GM12878 (cell line): ENCODE results near the gene ANKS1A. TPM values are rescaled to one million over a fixed set of nuclear protein-coding genes. Genes with fewer than 3 reads are reported as not detected.

Experiments used
- ATAC-seq: fragments of 200-7000 bp; cut with Tn5 transposase; 3 replicates; pipeline ENCODE4 v1.9.1; 2020; ENCODE audit warnings: mild to moderate bottlenecking, moderate library complexity
- BruUV-seq: library from RNA; stranded (reverse); fragments of 400-500 nt; replicated peaks from 2 replicates; lab custom pipeline; 2021; lab: Mats Ljungman, UMichigan
- CTCF ChIA-PET: fragments of 300-600 bp; sonication (Branson Sonifier 250); formaldehyde crosslinking; extraction: SDS; loops from one replicate; lab custom pipeline; 2021; ENCODE audit warnings: inconsistent platforms; lab: Yijun Ruan, JAX
- POLR2A ChIA-PET: fragments of 350-600 bp; formaldehyde crosslinking; extraction: SDS; loops from one replicate; lab custom pipeline; 2021; ENCODE audit warnings: inconsistent platforms; lab: Charles Lee
- RAD21 ChIA-PET: fragments of 300-600 bp; sonication (Branson Sonifier 250); formaldehyde crosslinking; loops from one replicate; lab custom pipeline; 2023; ENCODE audit warnings: antibody characterized with exemption; ENCODE audit not compliant: unreplicated experiment; lab: Charles Lee
- SMC1A ChIA-PET: fragments of 300-600 bp; sonication (Branson Sonifier 250); formaldehyde crosslinking; loops from one replicate; lab custom pipeline; 2023; ENCODE audit not compliant: unreplicated experiment, uncharacterized antibody; lab: Charles Lee
- DNase-seq: peaks from one replicate; pipeline ENCODE4 v3.0.0-alpha.2; 2011; ENCODE audit warnings: low read depth, low spot score
- FAIRE-seq: peaks from 3 replicates; lab custom pipeline; 2011; peaks lifted over from hg19 to GRCh38; lab: Jason Lieb, UNC
- H2AFZ ChIP-seq: 2 replicates; pipeline ENCODE4 v1.6.0; 2011; ENCODE audit warnings: low read depth, low read length, control low read depth; ENCODE audit not compliant: control insufficient read depth
- H3K27ac ChIP-seq: 2 replicates; pipeline ENCODE4 v1.5.1; 2011; ENCODE audit warnings: control low read depth; ENCODE audit not compliant: control insufficient read depth, insufficient read depth
- H3K27me3 ChIP-seq, 2 experiments: replicated peaks in 1 of 2; 2 replicates each; pipeline versions ENCODE4 v1.6.0 to v1.6.1; 2011; ENCODE audit warnings: low read length in 1 of 2; ENCODE audit not compliant: control insufficient read depth in 2 of 2, insufficient read depth in 2 of 2
- H3K36me3 ChIP-seq, 2 experiments: 2 replicates each; pipeline ENCODE4 v1.5.1; 2011; ENCODE audit warnings: low read length in 1 of 2; ENCODE audit not compliant: control insufficient read depth in 2 of 2, insufficient read depth in 2 of 2
- H3K4me1 ChIP-seq: 2 replicates; pipeline ENCODE4 v1.6.1; 2011; ENCODE audit warnings: mild to moderate bottlenecking, low read length, moderate library complexity, mixed read lengths; ENCODE audit not compliant: control insufficient read depth, insufficient read depth
- H3K4me2 ChIP-seq: 2 replicates; pipeline ENCODE4 v1.6.0; 2011; ENCODE audit warnings: control low read depth; ENCODE audit not compliant: control insufficient read depth, insufficient read depth
- H3K4me3 ChIP-seq: fragments of 200-600 bp; sonication (generic); 2 replicates; pipeline ENCODE4 v1.5.1; 2016
- H3K79me2 ChIP-seq: 2 replicates; pipeline ENCODE4 v1.6.0; 2011; ENCODE audit warnings: low read length; ENCODE audit not compliant: control insufficient read depth, insufficient read depth
- H3K9ac ChIP-seq: 2 replicates; pipeline ENCODE4 v1.8.0; 2011; ENCODE audit warnings: low read length, control low read depth, mixed read lengths; ENCODE audit not compliant: control insufficient read depth, insufficient read depth
- H3K9me3 ChIP-seq: replicated peaks from 3 replicates; pipeline ENCODE4 v1.5.1; 2011; ENCODE audit warnings: mild to moderate bottlenecking, low read length; ENCODE audit not compliant: control insufficient read depth, insufficient read depth
- H4K20me1 ChIP-seq: 2 replicates; pipeline ENCODE4 v1.6.0; 2011; ENCODE audit not compliant: control insufficient read depth, insufficient read depth
- CEBPB ChIP-seq, 2 experiments: fragments of 150-350 bp in 1 of 2; IDR thresholded peaks; 2 replicates each; pipeline ENCODE4 v1.6.1; 2012 to 2014; ENCODE audit warnings: low read depth in 2 of 2, low read length in 2 of 2, borderline replicate concordance in 1 of 2, inconsistent platforms in 1 of 2
- CHD4 ChIP-seq: fragments of 200-600 bp; sonication (generic); IDR thresholded peaks from 2 replicates; pipeline ENCODE4 v1.6.1; 2016; ENCODE audit warnings: mild to moderate bottlenecking
- E2F4 ChIP-seq: IDR thresholded peaks from 2 replicates; pipeline ENCODE4 v1.6.1; 2012; ENCODE audit warnings: low read depth, low read length, improper control_type of control experiment
- ESRRA ChIP-seq: IDR thresholded peaks from 2 replicates; pipeline ENCODE4 v1.6.1; 2012; ENCODE audit warnings: mild to moderate bottlenecking, low read length, improper control_type of control experiment
- HCFC1 ChIP-seq: fragments of 150-350 bp; IDR thresholded peaks from 2 replicates; pipeline ENCODE4 v1.6.1; 2014; ENCODE audit warnings: low read length
- MEF2A ChIP-seq: IDR thresholded peaks from 2 replicates; pipeline ENCODE4 v1.6.1; 2011; ENCODE audit warnings: low read depth, mild to moderate bottlenecking, low read length, moderate library complexity; ENCODE audit not compliant: insufficient read depth
- NBN ChIP-seq: fragments of 450-650 bp; IDR thresholded peaks from 2 replicates; pipeline ENCODE4 v1.6.1; 2016
- NR2C2 ChIP-seq: IDR thresholded peaks from 2 replicates; pipeline ENCODE4 v1.6.1; 2011; ENCODE audit warnings: borderline replicate concordance, low read depth; ENCODE audit not compliant: control insufficient read depth, insufficient read length
- RAD51 ChIP-seq: fragments of 450-650 bp; IDR thresholded peaks from 2 replicates; pipeline ENCODE4 v1.6.1; 2016; ENCODE audit warnings: moderate library complexity, mild to moderate bottlenecking, inconsistent platforms
- SPI1 ChIP-seq: IDR thresholded peaks from 2 replicates; pipeline ENCODE4 v1.6.1; 2011; ENCODE audit warnings: low read depth, mild to moderate bottlenecking, low read length, moderate library complexity, borderline replicate concordance; ENCODE audit not compliant: insufficient read depth
- SREBF2 ChIP-seq: IDR thresholded peaks from 2 replicates; pipeline ENCODE4 v1.6.1; 2012; ENCODE audit warnings: mild to moderate bottlenecking, low read length
- YY1 ChIP-seq: IDR thresholded peaks from 2 replicates; pipeline ENCODE4 v1.6.1; 2011; ENCODE audit warnings: low read depth, mild to moderate bottlenecking, low read length
- ZNF207 ChIP-seq: fragments of 450-650 bp; IDR thresholded peaks from 2 replicates; pipeline ENCODE4 v1.6.1; 2014; ENCODE audit warnings: antibody characterized with exemption, mild to moderate bottlenecking, borderline replicate concordance
- WGBS: methylation state at CpG from one replicate; pipeline ENCODE4 v1.1.6; 2016; ENCODE audit warnings: low lambda C conversion rate; ENCODE audit not compliant: insufficient replicate concordance, insufficient coverage; ENCODE audit errors: missing lambda C conversion rate; 5-methylcytosine and 5-hydroxymethylcytosine counted together
- in situ Hi-C: fragments of 300-500 bp; cut with MboI; formaldehyde crosslinking; loops from 9 replicates; pipeline ENCODE4 v1.14.3; 2018; ENCODE audit warnings: mixed read lengths
- intact Hi-C: fragments of 100-400 bp; cut with micrococcal nuclease; formaldehyde crosslinking; loops from one replicate; pipeline ENCODE4 v1.14.2; 2022; ENCODE audit not compliant: unreplicated experiment
- polyA plus RNA-seq, 11 experiments: library from polyadenylated mRNA; depleted of rRNA in 4 of 11; unstranded in 6 of 11; stranded (reverse) in 5 of 11; fragments of >200 nt; fragmentation: Nextera tagmentation in 4 of 11; fragmentation: Illumina TruSeq in 1 of 11; extraction: Ambion mirVana in 4 of 11; extraction: Trizol in 1 of 11; gene quantifications; 1 replicate in 1 of 11; 2 replicates in 10 of 11; pipeline versions ENCODE4 v1.2.1 to v1.2.3, GENCODE V29; 2011 to 2016; ENCODE audit warnings: inconsistent platforms in 2 of 11, missing spikeins in 2 of 11, low read depth in 1 of 11
- total RNA-seq, 4 experiments: library from RNA; depleted of rRNA in 3 of 4; stranded (reverse); fragments of >200 nt in 3 of 4; fragmentation: Illumina TruSeq in 1 of 4; extraction: Trizol in 1 of 4; gene quantifications; 2 replicates each; pipeline versions ENCODE4 v1.2.1 to v1.2.3, GENCODE V29; 2013 to 2021

ANKS1A gene
- total and polyA plus RNA-seq, 10 of the 15 experiments (the other 5 are each of a cell fraction or from before 2014, with no cell fraction given): 0.60 to 7.0 (median 3.0) TPM

- RAD21 ChIA-PET: no interaction called here
- Histone ChIP-seq H4K20me1 (no peaks in the 10 kb centered on the region), H3K4me2 (no peak overlapping the region), H3K27ac (no peak overlapping the region), H2AFZ (no peak overlapping the region), H3K27me3 (no peaks in the 10 kb centered on the region), H3K9me3 (no peaks in the 10 kb centered on the region), H3K4me1 (no peaks in the 10 kb centered on the region), H3K79me2 (no peaks in the 10 kb centered on the region), H3K4me3 (no peak overlapping the region), H3K9ac (no peak overlapping the region), H3K36me3 (no peaks in the 10 kb centered on the region; a peak in 1 of 4 replicates)
- in situ Hi-C loops (no loop called here), intact Hi-C loops (no loop called here)
- 93% methylated on average over 15 of the region's 15 CpGs for WGBS
- TF ChIP-seq HCFC1 (no peak), E2F4 (no peak), RAD51 (no peak), MEF2A (no peak), CHD4 (no peak), NBN (no peak), YY1 (no peak), ZNF207 (no peak), NR2C2 (no peak), ESRRA (no peak), CEBPB (IDR thresholded peaks at IDR 0.05; ENCODE audit: borderline replicate concordance in 1 of 2, low read depth in 2 of 2, low read length in 2 of 2) (no peak), SREBF2 (no peak), SPI1 (no peak)
- CTCF ChIA-PET: interaction anchor here (1.0 kb wide), 1 partner anchor 116 kb away, joined by 3 read pairs; no protein-coding TSS in a partner anchor
- SMC1A ChIA-PET: interaction anchor here (1.1 kb wide), 1 partner anchor 50 kb away, joined by 3 read pairs; no protein-coding TSS in a partner anchor
- POLR2A ChIA-PET: no interaction called here
- FAIRE-seq (no peak), DNase-seq (no peak), ATAC-seq (no peak)
- no TSS peak for BruUV-seq
Measured at GRCh38 chr6:35089935-35090505, 201.0 kb downstream of the ANKS1A start.
